Keratinocyte (primary cell): ENCODE measurements around the gene FAM180B. TPM values are rescaled to one million over a fixed set of nuclear protein-coding genes. Genes with fewer than 3 reads are reported as not detected.
A peak's percentile ranks its signal among the peaks of the same experiment; 100 is the strongest.
"Not testable (repeated sequence)": the region's sequence is repeated elsewhere in the genome, so short reads cannot be mapped to it uniquely, and the experiment has no call there.

Experiments used
- DNase-seq: peaks from one replicate; pipeline ENCODE4 v3.0.0-alpha.2; 2011; ENCODE audit warnings: low read depth, missing footprints, low spot score
- FAIRE-seq: peaks from 2 replicates; lab custom pipeline; 2011; peaks lifted over from hg19 to GRCh38; lab: Jason Lieb, UNC
- H2AFZ ChIP-seq: 2 replicates; pipeline ENCODE4 v1.6.0; 2012; ENCODE audit warnings: low read length, control low read depth, inconsistent platforms; ENCODE audit not compliant: control insufficient read depth
- H3K27ac ChIP-seq: 2 replicates; pipeline ENCODE4 v1.5.1; 2011; ENCODE audit warnings: low read length; ENCODE audit not compliant: control insufficient read depth, insufficient read depth
- H3K27me3 ChIP-seq: 3 replicates; pipeline ENCODE4 v1.6.0; 2011; ENCODE audit warnings: low read length; ENCODE audit not compliant: control insufficient read depth, insufficient read depth; ENCODE audit errors: extremely low read depth
- H3K36me3 ChIP-seq, 2 experiments: 2 replicates in 1 of 2; 3 replicates in 1 of 2; pipeline ENCODE4 v1.5.1; 2011; ENCODE audit warnings: low read length in 2 of 2, mild to moderate bottlenecking in 1 of 2; ENCODE audit not compliant: control insufficient read depth in 2 of 2, insufficient read depth in 2 of 2; ENCODE audit errors: extremely low read depth in 1 of 2
- H3K4me1 ChIP-seq: 3 replicates; pipeline ENCODE4 v1.5.1; 2011; ENCODE audit warnings: low read length; ENCODE audit not compliant: control insufficient read depth, insufficient read depth; ENCODE audit errors: extremely low read depth
- H3K4me2 ChIP-seq: 3 replicates; pipeline ENCODE4 v1.6.0; 2011; ENCODE audit warnings: low read depth, low read length; ENCODE audit not compliant: control insufficient read depth, insufficient read depth; ENCODE audit errors: extremely low read depth
- H3K4me3 ChIP-seq, 3 experiments: fragments of 200-600 bp in 1 of 3; sonication (generic) in 1 of 3; 2 replicates in 2 of 3; 3 replicates in 1 of 3; pipeline ENCODE4 v1.5.1; 2011 to 2016; ENCODE audit warnings: low read length in 3 of 3, mild to moderate bottlenecking in 3 of 3, control low read depth in 2 of 3, inconsistent platforms in 1 of 3, low read depth in 1 of 3, mixed read lengths in 1 of 3, mixed run types in 1 of 3, moderate library complexity in 1 of 3; ENCODE audit not compliant: control insufficient read depth in 2 of 3, insufficient read depth in 2 of 3; ENCODE audit errors: extremely low read depth in 1 of 3
- H3K79me2 ChIP-seq: 2 replicates; pipeline ENCODE4 v1.6.0; 2012; ENCODE audit warnings: low read length; ENCODE audit not compliant: control insufficient read depth, insufficient read depth
- H3K9ac ChIP-seq: 3 replicates; pipeline ENCODE4 v1.6.0; 2011; ENCODE audit warnings: low read length; ENCODE audit not compliant: control insufficient read depth, insufficient read depth; ENCODE audit errors: extremely low read depth
- H3K9me1 ChIP-seq: 3 replicates; pipeline ENCODE4 v1.6.0; 2011; ENCODE audit warnings: low read length; ENCODE audit not compliant: control insufficient read depth, insufficient read depth; ENCODE audit errors: extremely low read depth
- H3K9me3 ChIP-seq: 2 replicates; pipeline ENCODE4 v1.5.1; 2012; ENCODE audit warnings: low read depth, low read length; ENCODE audit not compliant: control insufficient read depth
- H4K20me1 ChIP-seq: 3 replicates; pipeline ENCODE4 v1.6.0; 2011; ENCODE audit warnings: low read length; ENCODE audit not compliant: control insufficient read depth, insufficient read depth; ENCODE audit errors: extremely low read depth
- CTCF ChIP-seq, 3 experiments: IDR thresholded peaks in 1 of 3; conservative IDR thresholded peaks in 1 of 3; optimal IDR thresholded peaks in 1 of 3; 2 replicates in 2 of 3; 3 replicates in 1 of 3; pipeline versions ENCODE3 to v1.5.1; 2011; ENCODE audit warnings: low read length in 3 of 3, mild to moderate bottlenecking in 3 of 3, moderate library complexity in 2 of 3, control low read depth in 1 of 3, inconsistent platforms in 1 of 3; ENCODE audit not compliant: insufficient read depth in 2 of 3; ENCODE audit errors: extremely low read depth in 1 of 3
- EZH2 ChIP-seq: IDR thresholded peaks from one replicate; pipeline ENCODE4 v1.6.1; 2012; ENCODE audit warnings: inconsistent platforms, mild to moderate bottlenecking, low read length, moderate library complexity
- dilution Hi-C: fragments of 300-500 bp; cut with MboI; formaldehyde crosslinking; loops from one replicate; pipeline ENCODE4 v1.7.0; 2020; ENCODE audit warnings: low sequenced_read_pairs; ENCODE audit not compliant: extremely low pct_ligation_motif_present
- polyA plus RNA-seq, 5 experiments: library from polyadenylated mRNA; depleted of rRNA in 3 of 5; stranded (reverse) in 3 of 5; stranded (forward) in 1 of 5; unstranded in 1 of 5; fragments of >200 nt; gene quantifications; 1 replicate in 1 of 5; 2 replicates in 3 of 5; 3 replicates in 1 of 5; pipeline versions ENCODE4 v1.2.1 to v1.2.3, GENCODE V29; 2011 to 2012; ENCODE audit warnings: missing spikeins in 2 of 5, low read depth in 1 of 5, low replicate concordance in 1 of 5

The FAM180B gene
- polyA plus RNA-seq, 1 donor (not counting 4 experiments of a cell fraction or from before 2014, with no cell fraction given), result not detected

GRCh38 chr11:47541070-47541469 is 45.4 kb upstream of the FAM180B start:
- Histone ChIP-seq H3K4me3 (no peak overlapping the region), H4K20me1 (peaks cover 11% of the 10 kb centered on the region), H3K36me3 (peaks cover 0 to 4% of the 10 kb centered on the region in 2 experiments), H3K4me1 (peaks cover 33% of the 10 kb centered on the region), H3K4me2 (peak overlapping the region; percentile 74), H3K9me3 (no peaks in the 10 kb centered on the region), H3K79me2 (peaks cover 90% of the 10 kb centered on the region), H2AFZ (no peak overlapping the region), H3K9me1 (no peaks in the 10 kb centered on the region), H3K27me3 (no peaks in the 10 kb centered on the region), H3K27ac (peak overlapping the region; percentile 94), H3K9ac (peak overlapping the region; percentile 73)
- FAIRE-seq, result no peak
- TF ChIP-seq EZH2, result no peak
- no peak for TF ChIP-seq CTCF (optimal IDR thresholded peaks at IDR 0.05 in 1 of 3, IDR thresholded peaks at IDR 0.05 in 1 of 3, conservative IDR thresholded peaks at IDR 0.05 in 1 of 3; ENCODE audit: extremely low read depth in 1 of 3, insufficient read depth in 2 of 3, low read length in 3 of 3)
- dilution Hi-C loops, result no loop called here
- DNase-seq, result no peak

- dilution Hi-C loops, result no loop called here
- H3K36me3 ChIP-seq, result no peaks in the 10 kb centered on the region
- FAIRE-seq, result no peak
Observed at GRCh38 chr11:47545298-47545697, 41.2 kb upstream of the FAM180B start.

GRCh38 chr11:47546274-47546673 is 40.2 kb upstream of the FAM180B start:
- H3K27me3 ChIP-seq, H2AFZ ChIP-seq, H3K27ac ChIP-seq, dilution Hi-C loops, H3K4me3 ChIP-seq, H4K20me1 ChIP-seq, H3K9ac ChIP-seq, H3K9me1 ChIP-seq, FAIRE-seq, H3K9me3 ChIP-seq, DNase-seq, H3K4me2 ChIP-seq, H3K36me3 ChIP-seq: not testable (repeated sequence)
- H3K79me2 ChIP-seq, result peaks cover 98% of the 10 kb centered on the region
- peaks cover 21% of the 10 kb centered on the region for H3K4me1 ChIP-seq

More at GRCh38 chr11:47545298-47545697, 41.2 kb upstream of the FAM180B start:
- H3K9ac ChIP-seq, result no peak overlapping the region
- no peak for DNase-seq
- H3K27me3 ChIP-seq, result no peaks in the 10 kb centered on the region
- peaks cover 94% of the 10 kb centered on the region for H3K79me2 ChIP-seq
- H2AFZ ChIP-seq, result no peak overlapping the region
- no peaks in the 10 kb centered on the region for H3K9me1 ChIP-seq
- H3K4me1 ChIP-seq, result peaks cover 18% of the 10 kb centered on the region
- TF ChIP-seq CTCF (optimal IDR thresholded peaks at IDR 0.05 in 1 of 3, IDR thresholded peaks at IDR 0.05 in 1 of 3, conservative IDR thresholded peaks at IDR 0.05 in 1 of 3; ENCODE audit: extremely low read depth in 1 of 3, insufficient read depth in 2 of 3, low read length in 3 of 3) (no peak), EZH2 (no peak)
- no peak overlapping the region for H3K4me2 ChIP-seq
- no peaks in the 10 kb centered on the region for H3K9me3 ChIP-seq
- peaks cover 9% of the 10 kb centered on the region for H4K20me1 ChIP-seq
- H3K27ac ChIP-seq, result no peak overlapping the region
- no peak overlapping the region for H3K4me3 ChIP-seq
